ENCODE results near the gene IFRD2. TPM values are rescaled to one million over a fixed set of nuclear protein-coding genes. Genes with fewer than 3 reads are reported as not detected.

IFRD2 gene
- total and polyA plus RNA-seq, 2 of the 13 experiments (the other 11 are each of a cell fraction or from before 2014, with no cell fraction given) = 32.8 to 96.1 TPM

DNA sequence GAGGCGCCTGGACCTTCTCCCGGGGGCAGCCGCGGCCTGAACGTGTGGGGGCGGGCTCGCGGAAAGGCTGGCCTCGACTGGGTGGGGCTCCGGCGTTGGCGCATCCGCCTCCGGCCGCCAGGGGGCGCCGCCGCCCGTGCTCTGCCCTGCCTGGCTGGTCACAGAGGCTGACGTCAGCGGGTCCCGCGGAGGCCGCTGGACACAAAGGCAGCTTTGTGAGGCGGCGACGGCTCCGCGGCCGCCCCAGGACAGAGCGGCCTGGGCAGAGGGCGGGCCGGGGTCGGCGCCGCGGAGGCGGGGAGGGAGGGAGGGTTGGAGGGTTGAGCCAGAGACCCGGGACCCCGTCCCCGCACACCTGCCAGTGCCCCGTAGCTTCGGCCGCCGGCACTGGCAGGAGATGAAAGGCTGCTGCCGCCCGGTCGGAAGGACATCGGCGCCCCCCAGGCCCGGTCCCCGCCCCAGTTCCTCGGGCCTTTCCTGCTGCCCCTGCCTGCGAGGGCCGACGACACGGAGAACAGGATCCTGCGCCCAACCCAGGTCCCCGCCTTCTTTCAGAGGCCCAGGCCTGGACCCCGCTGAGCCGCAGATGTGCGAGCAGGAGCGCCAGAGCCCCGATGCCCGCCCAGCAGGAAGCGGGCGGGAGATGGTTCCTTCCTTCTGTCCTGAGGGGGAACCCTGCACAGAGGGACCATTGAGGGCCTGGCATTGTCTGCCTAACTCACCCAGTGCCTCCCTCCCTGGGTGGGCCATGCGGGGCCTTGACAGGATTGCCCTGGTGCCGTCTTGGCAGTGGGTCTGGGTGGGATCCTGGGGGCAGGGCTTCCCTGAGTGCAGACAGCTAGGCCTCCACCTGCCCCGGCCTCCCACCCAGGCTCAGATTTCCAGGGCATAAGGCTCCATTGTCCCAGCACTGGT, 31.9 kb downstream of the IFRD2 start (continued):
- TF ChIP-seq, protein P1, sequence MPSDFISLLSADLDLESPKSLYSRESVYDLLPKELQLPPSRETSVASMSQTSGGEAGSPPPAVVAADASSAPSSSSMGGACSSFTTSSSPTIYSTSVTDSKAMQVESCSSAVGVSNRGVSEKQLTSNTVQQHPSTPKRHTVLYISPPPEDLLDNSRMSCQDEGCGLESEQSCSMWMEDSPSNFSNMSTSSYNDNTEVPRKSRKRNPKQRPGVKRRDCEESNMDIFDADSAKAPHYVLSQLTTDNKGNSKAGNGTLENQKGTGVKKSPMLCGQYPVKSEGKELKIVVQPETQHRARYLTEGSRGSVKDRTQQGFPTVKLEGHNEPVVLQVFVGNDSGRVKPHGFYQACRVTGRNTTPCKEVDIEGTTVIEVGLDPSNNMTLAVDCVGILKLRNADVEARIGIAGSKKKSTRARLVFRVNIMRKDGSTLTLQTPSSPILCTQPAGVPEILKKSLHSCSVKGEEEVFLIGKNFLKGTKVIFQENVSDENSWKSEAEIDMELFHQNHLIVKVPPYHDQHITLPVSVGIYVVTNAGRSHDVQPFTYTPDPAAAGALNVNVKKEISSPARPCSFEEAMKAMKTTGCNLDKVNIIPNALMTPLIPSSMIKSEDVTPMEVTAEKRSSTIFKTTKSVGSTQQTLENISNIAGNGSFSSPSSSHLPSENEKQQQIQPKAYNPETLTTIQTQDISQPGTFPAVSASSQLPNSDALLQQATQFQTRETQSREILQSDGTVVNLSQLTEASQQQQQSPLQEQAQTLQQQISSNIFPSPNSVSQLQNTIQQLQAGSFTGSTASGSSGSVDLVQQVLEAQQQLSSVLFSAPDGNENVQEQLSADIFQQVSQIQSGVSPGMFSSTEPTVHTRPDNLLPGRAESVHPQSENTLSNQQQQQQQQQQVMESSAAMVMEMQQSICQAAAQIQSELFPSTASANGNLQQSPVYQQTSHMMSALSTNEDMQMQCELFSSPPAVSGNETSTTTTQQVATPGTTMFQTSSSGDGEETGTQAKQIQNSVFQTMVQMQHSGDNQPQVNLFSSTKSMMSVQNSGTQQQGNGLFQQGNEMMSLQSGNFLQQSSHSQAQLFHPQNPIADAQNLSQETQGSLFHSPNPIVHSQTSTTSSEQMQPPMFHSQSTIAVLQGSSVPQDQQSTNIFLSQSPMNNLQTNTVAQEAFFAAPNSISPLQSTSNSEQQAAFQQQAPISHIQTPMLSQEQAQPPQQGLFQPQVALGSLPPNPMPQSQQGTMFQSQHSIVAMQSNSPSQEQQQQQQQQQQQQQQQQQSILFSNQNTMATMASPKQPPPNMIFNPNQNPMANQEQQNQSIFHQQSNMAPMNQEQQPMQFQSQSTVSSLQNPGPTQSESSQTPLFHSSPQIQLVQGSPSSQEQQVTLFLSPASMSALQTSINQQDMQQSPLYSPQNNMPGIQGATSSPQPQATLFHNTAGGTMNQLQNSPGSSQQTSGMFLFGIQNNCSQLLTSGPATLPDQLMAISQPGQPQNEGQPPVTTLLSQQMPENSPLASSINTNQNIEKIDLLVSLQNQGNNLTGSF (CRISPR knock-in tag; IDR thresholded peaks at IDR 0.05) = 0 out of 2 replicates have a peak, but pooled peaks have one; percentile 51
- TF ChIP-seq ZNF577 (CRISPR knock-in tag; IDR thresholded peaks at IDR 0.05; ENCODE audit: borderline replicate concordance, low read depth) (no peak), ZNF574 (CRISPR knock-in tag; IDR thresholded peaks at IDR 0.05) (peak; percentile 94), ZIK1 (CRISPR knock-in tag; IDR thresholded peaks at IDR 0.05; ENCODE audit: borderline replicate concordance, low read depth) (peak; percentile 34; the same call in 1 of the 2 replicates), ZNF788 (CRISPR knock-in tag; IDR thresholded peaks at IDR 0.05; ENCODE audit: borderline replicate concordance) (peak; percentile 80; the same call in 1 of the 2 replicates), PLRG1 (conservative IDR thresholded peaks at IDR 0.05) (no peak), KDM4B (CRISPR knock-in tag; IDR thresholded peaks at IDR 0.05) (no peak), RXRB (CRISPR knock-in tag; IDR thresholded peaks at IDR 0.05; ENCODE audit: borderline replicate concordance) (peak; percentile 82), HNRNPL (IDR thresholded peaks at IDR 0.05; ENCODE audit: low read depth, low read length) (peak; percentile 93), NONO (IDR thresholded peaks at IDR 0.05) (no peak), NONO (CRISPR knock-in tag; conservative IDR thresholded peaks at IDR 0.05) (peak; percentile 87), EED (CRISPR knock-in tag; IDR thresholded peaks at IDR 0.05) (peak; percentile 52; the same call in 1 of the 2 replicates), ZBTB3 (CRISPR knock-in tag; IDR thresholded peaks at IDR 0.05; ENCODE audit: borderline replicate concordance, low read depth) (no peak), ZFP62 (CRISPR knock-in tag; IDR thresholded peaks at IDR 0.05) (0 out of 2 replicates have a peak, but pooled peaks have one; percentile 29), ZBTB21 (CRISPR knock-in tag; IDR thresholded peaks at IDR 0.05) (peak; percentile 45; the same call in 1 of the 2 replicates), HOXD1 (CRISPR knock-in tag; IDR thresholded peaks at IDR 0.05) (no peak)
- TF ChIP-seq, protein P2, sequence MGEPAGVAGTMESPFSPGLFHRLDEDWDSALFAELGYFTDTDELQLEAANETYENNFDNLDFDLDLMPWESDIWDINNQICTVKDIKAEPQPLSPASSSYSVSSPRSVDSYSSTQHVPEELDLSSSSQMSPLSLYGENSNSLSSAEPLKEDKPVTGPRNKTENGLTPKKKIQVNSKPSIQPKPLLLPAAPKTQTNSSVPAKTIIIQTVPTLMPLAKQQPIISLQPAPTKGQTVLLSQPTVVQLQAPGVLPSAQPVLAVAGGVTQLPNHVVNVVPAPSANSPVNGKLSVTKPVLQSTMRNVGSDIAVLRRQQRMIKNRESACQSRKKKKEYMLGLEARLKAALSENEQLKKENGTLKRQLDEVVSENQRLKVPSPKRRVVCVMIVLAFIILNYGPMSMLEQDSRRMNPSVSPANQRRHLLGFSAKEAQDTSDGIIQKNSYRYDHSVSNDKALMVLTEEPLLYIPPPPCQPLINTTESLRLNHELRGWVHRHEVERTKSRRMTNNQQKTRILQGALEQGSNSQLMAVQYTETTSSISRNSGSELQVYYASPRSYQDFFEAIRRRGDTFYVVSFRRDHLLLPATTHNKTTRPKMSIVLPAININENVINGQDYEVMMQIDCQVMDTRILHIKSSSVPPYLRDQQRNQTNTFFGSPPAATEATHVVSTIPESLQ (CRISPR knock-in tag; conservative IDR thresholded peaks at IDR 0.05) = no peak

Data from HepG2 (cell line).